AG09309 (cell line): Measurements from ENCODE around the gene SOD1.
"Not testable (repeated sequence)": the region's sequence is repeated elsewhere in the genome, so short reads cannot be mapped to it uniquely, and the experiment has no call there.

ENCODE experiments used
- DNase-seq: peaks from one replicate; pipeline ENCODE4 v3.0.0-alpha.2; 2010; ENCODE audit warnings: low read depth
- H3K4me3 ChIP-seq: 2 replicates; pipeline ENCODE4 v1.5.1; 2011; ENCODE audit warnings: mild to moderate bottlenecking, low read depth, low read length, moderate library complexity; ENCODE audit not compliant: control insufficient read depth
- CTCF ChIP-seq: IDR thresholded peaks from 2 replicates; pipeline ENCODE4 v1.5.1; 2011; ENCODE audit warnings: mild to moderate bottlenecking, low read depth, low read length, inconsistent platforms; ENCODE audit not compliant: insufficient read depth, control insufficient read depth; ENCODE audit errors: missing control alignments

The SOD1 gene

GRCh38 chr21:31622397-31622796, 37.1 kb upstream of the SOD1 start:
- no peak overlapping the region for H3K4me3 ChIP-seq
- no peak for TF ChIP-seq CTCF
- DNase-seq = no peak

GRCh38 chr21:31623664-31624063, 35.8 kb upstream of the SOD1 start:
- TF ChIP-seq CTCF = no peak
- DNase-seq = no peak
- H3K4me3 ChIP-seq = no peak overlapping the region

- no peak overlapping the region for H3K4me3 ChIP-seq
- no peak for TF ChIP-seq CTCF
- DNase-seq = no peak
These were observed 35.3 kb upstream of the SOD1 start for GRCh38 chr21:31624181-31624580.

GRCh38 chr21:31624961-31625491, 34.5 kb upstream of the SOD1 start:
- TF ChIP-seq CTCF = no peak

GRCh38 chr21:31629972-31630711, 29.4 kb upstream of the SOD1 start:
- DNase-seq = peak; percentile 28

More at GRCh38 chr21:31624961-31625491, 34.5 kb upstream of the SOD1 start:
- H3K4me3 ChIP-seq = no peak overlapping the region
- no peak for DNase-seq

GRCh38 chr21:31631881-31632280, 27.6 kb upstream of the SOD1 start:
- DNase-seq, H3K4me3 ChIP-seq: not testable (repeated sequence)

More at GRCh38 chr21:31629972-31630711, 29.4 kb upstream of the SOD1 start:
- H3K4me3 ChIP-seq = no peak overlapping the region
- no peak for TF ChIP-seq CTCF

- no peak for DNase-seq
- no peak for TF ChIP-seq CTCF
- no peak overlapping the region for H3K4me3 ChIP-seq
These were observed 24.5 kb upstream of the SOD1 start for GRCh38 chr21:31634993-31635392.
